SK-N-SH treated with all-trans-retinoic acid at 6 μM for 48 hours (cell line): Measurements from ENCODE around the gene COL28A1.

Experiments
- ATAC-seq: fragments of 200-7000 bp; cut with Tn5 transposase; 3 replicates; pipeline ENCODE4 v1.9.1; 2020; ENCODE audit warnings: mild to moderate bottlenecking, moderate library complexity
- ARNTL ChIP-seq: fragments of 450-650 bp; formaldehyde crosslinking; IDR thresholded peaks from 2 replicates; pipeline ENCODE4 v1.5.0; 2020; ENCODE audit warnings: low read depth, mild to moderate bottlenecking, moderate library complexity, borderline replicate concordance
- BACH2 ChIP-seq: fragments of 250-450 bp; sonication (Bioruptor Pico); IDR thresholded peaks from 2 replicates; pipeline ENCODE4 v1.9.0; 2021; ENCODE audit warnings: mild to moderate bottlenecking, borderline replicate concordance
- CSDC2 ChIP-seq: fragments of 250-450 bp; sonication (Bioruptor Pico); IDR thresholded peaks from 2 replicates; pipeline ENCODE4 v1.5.0; 2020; ENCODE audit warnings: mild to moderate bottlenecking, moderate library complexity
- ESRRG ChIP-seq: fragments of 250-450 bp; sonication (Bioruptor Pico); IDR thresholded peaks from 2 replicates; pipeline ENCODE4 v1.6.1; 2021; ENCODE audit warnings: mild to moderate bottlenecking
- GLIS3 ChIP-seq: fragments of 250-450 bp; sonication (Bioruptor Pico); IDR thresholded peaks from 2 replicates; pipeline ENCODE4 v1.5.0; 2020; ENCODE audit warnings: mild to moderate bottlenecking, moderate library complexity
- ISL1 ChIP-seq: fragments of 250-450 bp; sonication (Bioruptor Pico); IDR thresholded peaks from 2 replicates; pipeline ENCODE4 v2.1.2; 2022; ENCODE audit warnings: mild to moderate bottlenecking, moderate library complexity
- OSR1 ChIP-seq: fragments of 250-450 bp; sonication (Bioruptor Pico); IDR thresholded peaks from 2 replicates; pipeline ENCODE4 v1.8.0; 2022; ENCODE audit warnings: moderate library complexity, mild to moderate bottlenecking, inconsistent platforms
- PPARA ChIP-seq: fragments of 250-450 bp; sonication (Bioruptor Pico); IDR thresholded peaks from 2 replicates; pipeline ENCODE4 v1.5.0; 2020; ENCODE audit warnings: mild to moderate bottlenecking, borderline replicate concordance
- RARB ChIP-seq: fragments of 250-450 bp; sonication (Bioruptor Pico); IDR thresholded peaks from 2 replicates; pipeline ENCODE4 v1.8.0; 2021; ENCODE audit warnings: mild to moderate bottlenecking, moderate library complexity
- SNAI2 ChIP-seq: fragments of 250-450 bp; sonication (Bioruptor Pico); IDR thresholded peaks from 2 replicates; pipeline ENCODE4 v1.5.0; 2020; ENCODE audit warnings: mild to moderate bottlenecking, moderate library complexity
- TCF4 ChIP-seq: fragments of 250-450 bp; sonication (Bioruptor Pico); IDR thresholded peaks from 2 replicates; pipeline ENCODE4 v1.8.0; 2021; ENCODE audit warnings: mild to moderate bottlenecking, moderate library complexity, borderline replicate concordance
- TOX ChIP-seq: fragments of 250-450 bp; sonication (Bioruptor Pico); IDR thresholded peaks from 2 replicates; pipeline ENCODE4 v1.8.0; 2021; ENCODE audit warnings: mild to moderate bottlenecking, moderate library complexity, borderline replicate concordance
- ZFP3 ChIP-seq: fragments of 250-450 bp; sonication (Bioruptor Pico); IDR thresholded peaks from 2 replicates; pipeline ENCODE4 v1.5.0; 2020; ENCODE audit warnings: mild to moderate bottlenecking, moderate library complexity
- ZFP30 ChIP-seq: fragments of 450-650 bp; formaldehyde crosslinking; IDR thresholded peaks from 2 replicates; pipeline ENCODE4 v1.5.0; 2022; ENCODE audit warnings: mild to moderate bottlenecking, moderate library complexity
- ZNF565 ChIP-seq: fragments of 450-650 bp; formaldehyde crosslinking; conservative IDR thresholded peaks from 2 replicates; pipeline ENCODE4 v1.5.0; 2020; ENCODE audit warnings: low read depth, mild to moderate bottlenecking, moderate library complexity
- ZNF70 ChIP-seq: fragments of 450-650 bp; formaldehyde crosslinking; IDR thresholded peaks from 2 replicates; pipeline ENCODE4 v1.5.0; 2020; ENCODE audit warnings: mild to moderate bottlenecking, moderate library complexity
- ZNF8 ChIP-seq: fragments of 450-650 bp; formaldehyde crosslinking; IDR thresholded peaks from 2 replicates; pipeline ENCODE4 v1.5.0; 2020; ENCODE audit warnings: mild to moderate bottlenecking, moderate library complexity
- TF ChIP-seq, protein P1 (sequence below): fragments of 250-450 bp; sonication (Bioruptor Pico); IDR thresholded peaks from 2 replicates; pipeline ENCODE4 v1.5.1; 2021; ENCODE audit warnings: mild to moderate bottlenecking, moderate library complexity
- TF ChIP-seq, protein P2 (sequence below): fragments of 250-450 bp; sonication (Bioruptor Pico); IDR thresholded peaks from 2 replicates; pipeline ENCODE4 v1.8.0; 2020; ENCODE audit warnings: mild to moderate bottlenecking, moderate library complexity, borderline replicate concordance
- TF ChIP-seq, protein P3 (sequence below): fragments of 250-450 bp; sonication (Bioruptor Pico); IDR thresholded peaks from 2 replicates; pipeline ENCODE4 v1.5.1; 2020; ENCODE audit warnings: low read depth, mild to moderate bottlenecking, moderate library complexity
- TF ChIP-seq, protein P4 (sequence below): fragments of 250-450 bp; sonication (Bioruptor Pico); IDR thresholded peaks from 2 replicates; pipeline ENCODE4 v1.5.0; 2020; ENCODE audit warnings: mild to moderate bottlenecking, moderate library complexity

The COL28A1 gene

DNA sequence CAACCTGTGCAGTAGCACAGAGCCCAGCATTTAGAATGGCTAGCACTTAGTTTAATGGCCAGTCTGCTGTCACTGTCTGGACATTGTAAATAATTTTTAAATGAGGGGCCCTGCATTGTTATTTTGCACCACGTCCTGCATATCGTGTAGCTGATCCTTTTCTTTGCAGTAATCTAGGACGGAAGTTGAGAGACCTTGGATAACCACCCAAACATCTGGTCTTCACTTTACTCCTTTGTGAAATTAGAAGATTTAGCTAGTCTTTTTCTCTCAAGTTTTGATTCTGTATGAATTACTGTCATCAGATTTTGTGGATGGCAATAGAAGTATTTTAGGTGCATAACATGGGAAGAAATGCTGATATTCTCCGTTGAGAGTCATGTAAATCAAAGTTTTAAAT is 32.9 kb upstream of the COL28A1 start:
- ATAC-seq, result no peak
- TF ChIP-seq ARNTL (CRISPR knock-in tag), result no peak
- TF ChIP-seq, protein P1, sequence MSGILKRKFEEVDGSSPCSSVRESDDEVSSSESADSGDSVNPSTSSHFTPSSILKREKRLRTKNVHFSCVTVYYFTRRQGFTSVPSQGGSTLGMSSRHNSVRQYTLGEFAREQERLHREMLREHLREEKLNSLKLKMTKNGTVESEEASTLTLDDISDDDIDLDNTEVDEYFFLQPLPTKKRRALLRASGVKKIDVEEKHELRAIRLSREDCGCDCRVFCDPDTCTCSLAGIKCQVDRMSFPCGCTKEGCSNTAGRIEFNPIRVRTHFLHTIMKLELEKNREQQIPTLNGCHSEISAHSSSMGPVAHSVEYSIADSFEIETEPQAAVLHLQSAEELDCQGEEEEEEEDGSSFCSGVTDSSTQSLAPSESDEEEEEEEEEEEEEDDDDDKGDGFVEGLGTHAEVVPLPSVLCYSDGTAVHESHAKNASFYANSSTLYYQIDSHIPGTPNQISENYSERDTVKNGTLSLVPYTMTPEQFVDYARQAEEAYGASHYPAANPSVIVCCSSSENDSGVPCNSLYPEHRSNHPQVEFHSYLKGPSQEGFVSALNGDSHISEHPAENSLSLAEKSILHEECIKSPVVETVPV (CRISPR knock-in tag), result no peak
- no peak for TF ChIP-seq ZNF8
- no peak for TF ChIP-seq BACH2 (CRISPR knock-in tag)
- no peak for TF ChIP-seq OSR1
- no peak for TF ChIP-seq TCF4
- TF ChIP-seq GLIS3, result no peak
- no peak for TF ChIP-seq RARB (CRISPR knock-in tag)
- TF ChIP-seq, protein P2, sequence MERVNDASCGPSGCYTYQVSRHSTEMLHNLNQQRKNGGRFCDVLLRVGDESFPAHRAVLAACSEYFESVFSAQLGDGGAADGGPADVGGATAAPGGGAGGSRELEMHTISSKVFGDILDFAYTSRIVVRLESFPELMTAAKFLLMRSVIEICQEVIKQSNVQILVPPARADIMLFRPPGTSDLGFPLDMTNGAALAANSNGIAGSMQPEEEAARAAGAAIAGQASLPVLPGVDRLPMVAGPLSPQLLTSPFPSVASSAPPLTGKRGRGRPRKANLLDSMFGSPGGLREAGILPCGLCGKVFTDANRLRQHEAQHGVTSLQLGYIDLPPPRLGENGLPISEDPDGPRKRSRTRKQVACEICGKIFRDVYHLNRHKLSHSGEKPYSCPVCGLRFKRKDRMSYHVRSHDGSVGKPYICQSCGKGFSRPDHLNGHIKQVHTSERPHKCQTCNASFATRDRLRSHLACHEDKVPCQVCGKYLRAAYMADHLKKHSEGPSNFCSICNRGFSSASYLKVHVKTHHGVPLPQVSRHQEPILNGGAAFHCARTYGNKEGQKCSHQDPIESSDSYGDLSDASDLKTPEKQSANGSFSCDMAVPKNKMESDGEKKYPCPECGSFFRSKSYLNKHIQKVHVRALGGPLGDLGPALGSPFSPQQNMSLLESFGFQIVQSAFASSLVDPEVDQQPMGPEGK (CRISPR knock-in tag), result no peak
- no peak for TF ChIP-seq ZNF70 (CRISPR knock-in tag)

DNA sequence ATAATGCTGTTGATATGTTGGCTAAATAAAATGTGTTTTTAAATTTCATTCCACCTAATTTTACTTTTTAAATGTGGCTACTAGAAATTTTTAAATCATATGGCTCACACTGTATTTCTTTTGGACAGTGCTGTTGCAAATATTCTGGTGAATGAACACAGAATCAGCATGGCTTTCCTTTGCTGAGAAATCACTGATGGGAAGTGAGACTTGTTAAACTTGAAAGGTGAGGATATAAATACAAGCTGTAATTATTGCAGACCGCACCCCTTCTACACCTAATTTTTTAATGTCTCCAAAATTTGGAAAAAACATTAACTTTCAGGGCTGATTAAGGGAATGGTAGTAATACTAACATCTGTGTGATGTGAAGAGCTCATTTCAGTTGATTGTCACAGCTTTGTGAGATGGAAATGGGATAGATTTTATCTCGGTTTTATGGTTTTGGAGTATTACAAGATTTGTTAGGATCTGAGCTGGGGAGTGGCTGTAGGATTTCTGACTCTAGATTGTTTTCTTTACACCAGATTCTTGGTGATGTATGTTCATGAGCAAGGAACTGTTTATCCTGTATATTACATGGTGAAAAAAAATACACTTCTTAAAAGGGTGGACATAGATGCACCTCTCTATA is 32.3 kb upstream of the COL28A1 start:
- TF ChIP-seq ESRRG (no peak), TOX (no peak), ZNF70 (CRISPR knock-in tag) (no peak), BACH2 (CRISPR knock-in tag) (no peak), ZNF8 (no peak), PPARA (no peak), SNAI2 (CRISPR knock-in tag) (no peak), OSR1 (no peak), ZFP3 (CRISPR knock-in tag) (no peak), TCF4 (no peak)
- TF ChIP-seq, all 23 proteins: peak for 0
- no peak for ATAC-seq

DNA sequence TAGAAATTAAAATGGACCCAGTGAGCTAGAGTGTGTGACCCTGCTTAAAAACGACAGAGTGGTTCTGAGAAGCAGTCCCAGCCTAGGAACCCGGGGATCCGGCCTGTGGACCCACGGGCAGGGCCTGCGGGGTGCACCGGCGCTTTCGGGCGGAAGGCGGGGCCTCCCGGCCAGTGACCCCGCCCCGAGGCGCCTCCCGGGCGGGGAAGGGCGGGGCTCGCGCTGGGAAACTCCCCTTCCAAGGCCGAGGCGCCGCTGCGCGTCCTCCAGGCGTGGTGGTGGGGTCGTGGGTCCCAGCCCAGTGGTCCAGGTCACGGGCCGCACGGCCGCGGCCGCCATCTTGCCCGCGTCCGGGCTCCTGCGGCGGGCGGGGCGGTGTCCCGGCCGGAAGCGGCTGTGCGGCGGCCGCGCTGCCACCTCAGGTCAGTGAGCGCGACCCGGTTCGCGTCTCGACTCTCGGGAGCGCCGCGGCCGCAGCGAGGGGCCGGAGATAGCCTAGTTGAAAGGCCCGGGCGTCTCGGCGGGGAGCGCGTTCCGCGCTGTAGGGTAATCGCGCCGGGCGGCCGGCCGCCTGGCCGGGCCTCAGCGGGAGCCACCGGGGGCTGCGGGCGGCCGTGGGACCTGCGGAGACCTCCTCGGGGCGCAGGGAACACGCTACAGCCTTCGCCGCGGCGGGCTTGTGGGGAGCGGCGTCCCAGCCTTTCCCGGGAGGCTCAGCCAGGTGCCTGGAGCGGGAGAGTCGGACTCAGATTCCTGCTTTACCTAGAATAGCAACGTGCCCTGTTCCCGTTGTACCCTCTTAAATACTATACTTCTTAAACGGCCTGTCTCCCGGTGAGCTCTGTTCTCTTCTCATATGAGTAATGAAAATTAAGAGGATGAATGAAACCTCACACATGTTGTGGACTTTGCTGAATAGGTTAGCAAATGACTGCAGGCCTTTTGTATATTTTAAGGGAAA is 31.3 kb upstream of the COL28A1 start, which contains the start of gene MIOS:
Gene MIOS, plus strand, starts transcription at position 234 of the 961 bp plus-strand sequence. CDS start 5,592 bp downstream, outside the sequence.
- no peak for TF ChIP-seq SNAI2 (CRISPR knock-in tag)
- TF ChIP-seq ZNF70 (CRISPR knock-in tag), result no peak
- peak; percentile 74; the same call in 1 of the 2 replicates for TF ChIP-seq ZFP3 (CRISPR knock-in tag)
- TF ChIP-seq, protein P1 (CRISPR knock-in tag), result no peak
- no peak for TF ChIP-seq ISL1 (CRISPR knock-in tag)
- TF ChIP-seq PPARA, result no peak
- TF ChIP-seq, protein P3, sequence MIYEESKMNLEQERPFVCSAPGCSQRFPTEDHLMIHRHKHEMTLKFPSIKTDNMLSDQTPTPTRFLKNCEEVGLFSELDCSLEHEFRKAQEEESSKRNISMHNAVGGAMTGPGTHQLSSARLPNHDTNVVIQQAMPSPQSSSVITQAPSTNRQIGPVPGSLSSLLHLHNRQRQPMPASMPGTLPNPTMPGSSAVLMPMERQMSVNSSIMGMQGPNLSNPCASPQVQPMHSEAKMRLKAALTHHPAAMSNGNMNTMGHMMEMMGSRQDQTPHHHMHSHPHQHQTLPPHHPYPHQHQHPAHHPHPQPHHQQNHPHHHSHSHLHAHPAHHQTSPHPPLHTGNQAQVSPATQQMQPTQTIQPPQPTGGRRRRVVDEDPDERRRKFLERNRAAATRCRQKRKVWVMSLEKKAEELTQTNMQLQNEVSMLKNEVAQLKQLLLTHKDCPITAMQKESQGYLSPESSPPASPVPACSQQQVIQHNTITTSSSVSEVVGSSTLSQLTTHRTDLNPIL (CRISPR knock-in tag), result no peak
- no peak for TF ChIP-seq TCF4
- no peak for TF ChIP-seq ZNF8
- TF ChIP-seq, protein P4, sequence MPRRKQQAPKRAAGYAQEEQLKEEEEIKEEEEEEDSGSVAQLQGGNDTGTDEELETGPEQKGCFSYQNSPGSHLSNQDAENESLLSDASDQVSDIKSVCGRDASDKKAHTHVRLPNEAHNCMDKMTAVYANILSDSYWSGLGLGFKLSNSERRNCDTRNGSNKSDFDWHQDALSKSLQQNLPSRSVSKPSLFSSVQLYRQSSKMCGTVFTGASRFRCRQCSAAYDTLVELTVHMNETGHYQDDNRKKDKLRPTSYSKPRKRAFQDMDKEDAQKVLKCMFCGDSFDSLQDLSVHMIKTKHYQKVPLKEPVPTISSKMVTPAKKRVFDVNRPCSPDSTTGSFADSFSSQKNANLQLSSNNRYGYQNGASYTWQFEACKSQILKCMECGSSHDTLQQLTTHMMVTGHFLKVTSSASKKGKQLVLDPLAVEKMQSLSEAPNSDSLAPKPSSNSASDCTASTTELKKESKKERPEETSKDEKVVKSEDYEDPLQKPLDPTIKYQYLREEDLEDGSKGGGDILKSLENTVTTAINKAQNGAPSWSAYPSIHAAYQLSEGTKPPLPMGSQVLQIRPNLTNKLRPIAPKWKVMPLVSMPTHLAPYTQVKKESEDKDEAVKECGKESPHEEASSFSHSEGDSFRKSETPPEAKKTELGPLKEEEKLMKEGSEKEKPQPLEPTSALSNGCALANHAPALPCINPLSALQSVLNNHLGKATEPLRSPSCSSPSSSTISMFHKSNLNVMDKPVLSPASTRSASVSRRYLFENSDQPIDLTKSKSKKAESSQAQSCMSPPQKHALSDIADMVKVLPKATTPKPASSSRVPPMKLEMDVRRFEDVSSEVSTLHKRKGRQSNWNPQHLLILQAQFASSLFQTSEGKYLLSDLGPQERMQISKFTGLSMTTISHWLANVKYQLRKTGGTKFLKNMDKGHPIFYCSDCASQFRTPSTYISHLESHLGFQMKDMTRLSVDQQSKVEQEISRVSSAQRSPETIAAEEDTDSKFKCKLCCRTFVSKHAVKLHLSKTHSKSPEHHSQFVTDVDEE (CRISPR knock-in tag), result peak; percentile 85
- TF ChIP-seq RARB (CRISPR knock-in tag), result no peak
- no peak for TF ChIP-seq ESRRG
- no peak for TF ChIP-seq ARNTL (CRISPR knock-in tag)
- peak; percentile 47; the same call in 1 of the 2 replicates for TF ChIP-seq CSDC2
- TF ChIP-seq ZNF565, result no peak
- TF ChIP-seq ZFP30 (CRISPR knock-in tag), result no peak
- peak; percentile 93 for ATAC-seq
